Transverse colon (tissue), 4 donors: Measurements from ENCODE around the gene ZNF22. TPM values are rescaled to one million over a fixed set of nuclear protein-coding genes. Genes with fewer than 3 reads are reported as not detected.

ENCODE experiments used
- DNase-seq: peaks from one replicate; pipeline ENCODE4 v3.0.0-alpha.2; 2019
- H3K27ac ChIP-seq, 4 donors: fragments of 200-600 bp; sonication (generic); 2 replicates each; pipeline ENCODE4 v1.5.1; 2016 to 2018; ENCODE audit warnings: inconsistent platforms in 4 of 4
- H3K27me3 ChIP-seq: fragments of 200-600 bp; sonication (generic); 2 replicates; pipeline ENCODE4 v1.5.1; 2017; ENCODE audit warnings: inconsistent platforms
- H3K36me3 ChIP-seq, 4 donors: fragments of 200-600 bp; sonication (generic); 2 replicates each; pipeline ENCODE4 v1.5.1; 2017 to 2019; ENCODE audit warnings: inconsistent platforms in 4 of 4
- H3K4me1 ChIP-seq, 4 donors: fragments of 200-600 bp; sonication (generic); 2 replicates each; pipeline ENCODE4 v1.5.1; 2017 to 2020; ENCODE audit warnings: inconsistent platforms in 4 of 4
- H3K4me3 ChIP-seq, 4 donors: fragments of 200-600 bp; sonication (generic); 1 replicate in 1 of 4; 2 replicates in 3 of 4; pipeline versions ENCODE4 v1.5.1 to v1.6.1; 2017 to 2019; ENCODE audit warnings: inconsistent platforms in 4 of 4
- H3K9me3 ChIP-seq, 2 donors: fragments of 200-600 bp; sonication (generic); 2 replicates each; pipeline ENCODE4 v1.5.1; 2017 to 2019; ENCODE audit warnings: inconsistent platforms in 2 of 2
- CTCF ChIP-seq, 5 experiments: fragments of 200-600 bp in 3 of 5; fragments of 450-650 bp in 2 of 5; sonication (generic) in 3 of 5; IDR thresholded peaks; 1 replicate in 2 of 5; 2 replicates in 3 of 5; pipeline ENCODE4 v1.5.1; 2016 to 2017; ENCODE audit warnings: antibody characterized with exemption in 5 of 5, inconsistent platforms in 3 of 5, mild to moderate bottlenecking in 2 of 5, moderate library complexity in 1 of 5
- EP300 ChIP-seq: sonication (generic); formaldehyde crosslinking; IDR thresholded peaks from one replicate; pipeline ENCODE4 v1.6.1; 2017; ENCODE audit warnings: antibody characterized with exemption, low read depth
- POLR2A ChIP-seq: fragments of 450-650 bp; IDR thresholded peaks from one replicate; pipeline ENCODE4 v1.6.1; 2016; ENCODE audit warnings: antibody characterized with exemption, mild to moderate bottlenecking, moderate library complexity
- POLR2AphosphoS5 ChIP-seq, 3 donors: sonication (generic); formaldehyde crosslinking; IDR thresholded peaks; one replicate each; pipeline ENCODE4 v1.6.1; 2016; ENCODE audit warnings: antibody characterized with exemption in 3 of 3
- WGBS, 2 donors: methylation state at CpG; one replicate each; pipeline ENCODE4 v1.1.5; 2018; ENCODE audit warnings: low coverage in 1 of 2; 5-methylcytosine and 5-hydroxymethylcytosine counted together
- in situ Hi-C, 4 donors: fragments of 200-750 bp; cut with MboI; loops; one replicate each; pipeline versions ENCODE4 v1.15.0 to v1.15.1; 2017; ENCODE audit warnings: low sequenced_read_pairs in 3 of 4, low pct_ligation_motif_present in 1 of 4, low pct_unique_long_range_greater_than_20kb in 1 of 4
- intact Hi-C: fragments of 100-400 bp; cut with DNase I; formaldehyde crosslinking; loops from one replicate; pipeline ENCODE4 v1.15.1; 2023; ENCODE audit warnings: low total_unique reads
- total RNA-seq, 4 donors: library from RNA; depleted of rRNA; stranded (reverse); fragments of >200 nt; gene quantifications; one replicate each; pipeline ENCODE4 v1.1.0, GENCODE V29; 2016

The ZNF22 gene
- total RNA-seq, 4 donors from 2014 or later: 4.6 to 14.3 (median 9.5) TPM

- Histone ChIP-seq H3K4me1 (peaks cover 9 to 58% (median 35%) of the 10 kb centered on the region in 4 donors), H3K9me3 (no peaks in the 10 kb centered on the region), H3K27me3 (no peaks in the 10 kb centered on the region), H3K4me3 (peak overlapping the region in 3 of 4 donors; percentile 60 to 80 (median 68)), H3K27ac (peak overlapping the region; percentile 89 to 96 (median 92)), H3K36me3 (no peaks in the 10 kb centered on the region)
- in situ Hi-C loops: no loop called here
- DNase-seq: no peak
- WGBS, 2 donors: 49 to 81% methylated on average over 2 to 7 of the region's 7 CpGs
- TF ChIP-seq POLR2AphosphoS5 (IDR thresholded peaks at IDR 0.05) (no peak), EP300 (no peak), CTCF (IDR thresholded peaks at IDR 0.05) (no peak), POLR2A (no peak)
- intact Hi-C loops: no loop called here
These were observed 40.1 kb upstream of the ZNF22 start for GRCh38 chr10:44960482-44961229.

GRCh38 chr10:44961230-44961571, 39.5 kb upstream of the ZNF22 start:
- intact Hi-C loops: no loop called here
- Histone ChIP-seq H3K27ac (peak overlapping the region; percentile 89 to 96 (median 92)), H3K27me3 (no peaks in the 10 kb centered on the region), H3K4me1 (peaks cover 9 to 64% (median 38%) of the 10 kb centered on the region in 4 donors), H3K9me3 (no peaks in the 10 kb centered on the region), H3K36me3 (no peaks in the 10 kb centered on the region), H3K4me3 (peak overlapping the region in 1 of 4 donors; percentile 80)
- TF ChIP-seq CTCF (IDR thresholded peaks at IDR 0.05): no peak
- TF ChIP-seq POLR2A: no peak
- no peak for TF ChIP-seq EP300
- no peak for TF ChIP-seq POLR2AphosphoS5 (IDR thresholded peaks at IDR 0.05)
- WGBS, 2 donors: 54 to 71% methylated on average over 4 of the region's 4 CpGs
- in situ Hi-C loops: no loop called here
- DNase-seq: no peak

- peak overlapping the region; percentile 89 to 96 (median 92) for H3K27ac ChIP-seq
- 88 to 100% methylated on average over 1 to 11 of the region's 11 CpGs for WGBS, 2 donors
- intact Hi-C loops: loop anchor here (2.0 kb wide), 1 partner anchor 35 kb away; no protein-coding TSS in a partner anchor
- peak overlapping the region in 1 of 4 donors; percentile 80 for H3K4me3 ChIP-seq
- H3K36me3 ChIP-seq: no peaks in the 10 kb centered on the region
- peaks cover 9 to 72% (median 39%) of the 10 kb centered on the region in 4 donors for H3K4me1 ChIP-seq
- in situ Hi-C loops: no loop called here
- DNase-seq: no peak
- no peaks in the 10 kb centered on the region for H3K27me3 ChIP-seq
- TF ChIP-seq POLR2A (no peak), EP300 (no peak), POLR2AphosphoS5 (IDR thresholded peaks at IDR 0.05) (no peak), CTCF (IDR thresholded peaks at IDR 0.05) (no peak)
- no peaks in the 10 kb centered on the region for H3K9me3 ChIP-seq
These were observed 38.6 kb upstream of the ZNF22 start for GRCh38 chr10:44961931-44962750.
